GM10847 (cell line): ENCODE results near the gene TAF1A.

ENCODE experiments used
- POLR2A ChIP-seq: IDR thresholded peaks from 2 replicates; pipeline ENCODE4 v1.6.1; 2011; ENCODE audit not compliant: insufficient read length; ENCODE audit errors: extremely low read depth

The TAF1A gene

GRCh38 chr1:222557148-222557547, 32.6 kb downstream of the TAF1A start:
- no peak for TF ChIP-seq POLR2A

- no peak for TF ChIP-seq POLR2A
Measured at GRCh38 chr1:222555992-222556615, 33.6 kb downstream of the TAF1A start.

GRCh38 chr1:222554177-222554576, 35.6 kb downstream of the TAF1A start:
- no peak for TF ChIP-seq POLR2A

GRCh38 chr1:222552882-222553281, 36.9 kb downstream of the TAF1A start:
- TF ChIP-seq POLR2A = no peak

GRCh38 chr1:222547944-222548671, 41.6 kb downstream of the TAF1A start, which contains the start of gene HHIPL2:
Gene HHIPL2, minus strand, starts transcription at chr1:222548104. Its CDS starts 60 bp downstream, at chr1:222548044.
- TF ChIP-seq POLR2A = no peak

- no peak for TF ChIP-seq POLR2A
Measured at GRCh38 chr1:222547260-222547614, 42.5 kb downstream of the TAF1A start.

- TF ChIP-seq POLR2A = no peak
Measured at GRCh38 chr1:222546548-222547259, 43.0 kb downstream of the TAF1A start.

GRCh38 chr1:222546091-222546490, 43.6 kb downstream of the TAF1A start:
- no peak for TF ChIP-seq POLR2A

- TF ChIP-seq POLR2A = no peak
Measured at GRCh38 chr1:222543817-222544216, 45.9 kb downstream of the TAF1A start.

GRCh38 chr1:222540598-222540995, 49.1 kb downstream of the TAF1A start:
- no peak for TF ChIP-seq POLR2A

GRCh38 chr1:222539951-222540597, 49.7 kb downstream of the TAF1A start:
- no peak for TF ChIP-seq POLR2A

GRCh38 chr1:222535455-222535854, 54.3 kb downstream of the TAF1A start:
- no peak for TF ChIP-seq POLR2A

GRCh38 chr1:222530852-222531251, 58.9 kb downstream of the TAF1A start:
- TF ChIP-seq POLR2A = no peak

- no peak for TF ChIP-seq POLR2A
Measured at GRCh38 chr1:222529916-222530315, 59.8 kb downstream of the TAF1A start.

GRCh38 chr1:222529181-222529580, 60.6 kb downstream of the TAF1A start:
- no peak for TF ChIP-seq POLR2A

- TF ChIP-seq POLR2A = no peak
Measured at GRCh38 chr1:222525951-222526350, 63.8 kb downstream of the TAF1A start.
